ENCODE results near the gene OR7D2. TPM values are rescaled to one million over a fixed set of nuclear protein-coding genes. Genes with fewer than 3 reads are reported as not detected.

The OR7D2 gene
- 0.04 to 0.07 TPM in 2 of 5 replicates, not detected in the others for total RNA-seq (2022; extraction: Qiagen RNA extraction)

DNA sequence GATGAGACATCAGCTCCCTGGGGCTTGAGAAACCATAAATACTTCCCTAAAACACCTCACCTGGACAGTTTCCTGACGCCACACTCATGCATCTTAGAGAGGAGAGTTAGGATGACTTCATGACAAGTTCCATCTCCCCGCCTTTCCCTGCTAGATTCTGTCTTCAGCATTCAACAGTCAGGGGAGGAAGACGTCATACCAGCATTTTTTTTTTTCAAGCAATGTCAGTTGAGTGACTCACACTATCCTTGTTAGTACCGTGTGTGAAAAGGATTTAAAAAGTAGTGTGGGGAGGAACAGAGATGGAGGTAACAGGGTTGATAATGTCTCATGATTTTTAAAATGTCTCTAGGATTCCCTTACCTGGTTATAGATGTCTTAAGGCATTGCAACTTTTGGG lies at the start of gene OR7D2:
TSS of gene OR7D2 (plus strand) at position 79 of the 400 bp plus-strand sequence. CDS start 6,803 bp downstream, outside the sequence.

DNA sequence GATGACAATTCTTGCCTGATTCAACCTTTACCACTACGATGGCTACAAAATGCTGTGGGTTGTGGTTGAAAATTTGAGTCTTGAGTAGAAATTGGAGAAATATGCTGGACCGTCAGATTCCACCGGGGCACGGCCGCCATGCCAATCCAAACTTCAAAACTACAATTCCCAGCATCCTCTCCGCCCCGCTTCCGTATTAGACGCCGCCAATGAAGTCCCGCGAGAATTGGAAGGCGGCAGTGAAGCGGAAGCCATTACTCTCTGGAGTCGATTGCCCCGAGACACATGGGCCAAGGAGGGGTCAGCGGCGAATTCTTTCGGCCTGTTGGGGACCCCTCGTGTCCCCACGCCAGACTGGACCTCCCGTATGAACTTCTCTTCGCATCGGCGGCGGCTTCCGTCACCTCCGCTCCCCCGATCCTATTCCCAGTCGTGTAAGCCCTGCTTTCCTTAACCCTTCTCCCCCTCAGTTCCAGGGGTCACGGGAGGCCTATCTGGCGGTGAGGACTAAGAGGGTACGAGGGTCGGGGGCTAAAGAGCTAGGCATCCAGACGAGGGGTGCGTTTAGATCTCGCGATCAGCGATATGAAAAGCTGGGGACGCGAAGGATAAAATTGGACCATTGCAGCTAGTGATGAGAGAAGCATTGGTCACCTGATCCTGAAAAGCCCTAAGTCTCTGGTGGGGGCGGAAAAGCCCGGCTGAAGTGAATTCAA lies 38.5 kb upstream of the OR7D2 start, which contains the start of gene ZNF317:
TSS of gene ZNF317 (plus strand) at position 239 of the 716 bp plus-strand sequence. CDS start 15,620 bp downstream, outside the sequence.

DNA sequence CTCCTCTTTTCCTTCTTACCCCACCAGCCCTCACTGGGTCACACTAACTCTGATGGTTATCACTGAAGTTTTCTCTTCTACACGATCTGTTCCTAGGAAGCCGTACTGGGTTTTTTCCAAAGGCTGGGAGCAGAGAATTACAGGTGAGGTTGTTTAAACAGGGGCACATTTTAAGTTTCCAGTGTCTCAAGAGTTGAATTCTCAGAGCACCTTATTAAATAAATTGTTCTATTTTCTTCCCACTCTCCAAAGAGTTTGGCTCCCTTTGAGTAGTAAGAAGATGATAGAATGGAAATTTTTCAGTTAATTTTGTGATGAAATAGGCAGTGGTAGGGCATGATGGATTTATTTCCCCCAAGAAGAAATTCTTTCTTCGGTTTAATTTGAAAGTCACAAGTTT lies 40.7 kb downstream of the OR7D2 start, which contains the start of gene OR7D4:
TSS of gene OR7D4 (minus strand) at position 101 of the 400 bp plus-strand sequence. CDS start 4,752 bp downstream, outside the sequence.

Other genes starting within 250 kb of the OR7D2 start
- 0.06 to 0.07 TPM (median 0.06 TPM) in 4 of 5 replicates, not detected in the other for gene MUC16, start 168.6 kb upstream of the OR7D2 start, total RNA-seq (2022; extraction: Qiagen RNA extraction)
- gene OR1M1, start 91.9 kb upstream of the OR7D2 start, total RNA-seq (2022; extraction: Qiagen RNA extraction), result not detected in 5 replicates
- gene OR7G2, start 71.5 kb upstream of the OR7D2 start, total RNA-seq (2022; extraction: Qiagen RNA extraction), result not detected in 5 replicates
- not detected in 5 replicates for gene OR7G1, start 63.2 kb upstream of the OR7D2 start, total RNA-seq (2022; extraction: Qiagen RNA extraction)
- not detected in 5 replicates for gene OR7G3, start 52.0 kb upstream of the OR7D2 start, total RNA-seq (2022; extraction: Qiagen RNA extraction)
- gene ZNF317, start 38.6 kb upstream of the OR7D2 start, total RNA-seq (2022; extraction: Qiagen RNA extraction), result 17.1 to 21.7 TPM (median 21.2 TPM) in 5 replicates
- gene OR7D4, start 40.6 kb downstream of the OR7D2 start, total RNA-seq (2022; extraction: Qiagen RNA extraction), result 0.02 to 0.08 TPM (median 0.05 TPM) in 3 of 5 replicates, not detected in the others
- not detected in 5 replicates for gene OR7E24, start 72.0 kb downstream of the OR7D2 start, total RNA-seq (2022; extraction: Qiagen RNA extraction)
- gene ZNF699, start 130.9 kb downstream of the OR7D2 start, total RNA-seq (2022; extraction: Qiagen RNA extraction), result 1.2 to 2.2 TPM (median 1.9 TPM) in 5 replicates
- gene ZNF559, start 145.2 kb downstream of the OR7D2 start, total RNA-seq (2022; extraction: Qiagen RNA extraction), result 4.8 to 5.2 TPM (median 5.0 TPM) in 5 replicates
- 0.49 to 0.66 TPM (median 0.61 TPM) in 5 replicates for gene ZNF177, start 184.0 kb downstream of the OR7D2 start, total RNA-seq (2022; extraction: Qiagen RNA extraction)